HG03045 (cell line): ENCODE measurements around the gene VPS26A.
"Not testable (repeated sequence)": the region's sequence is repeated elsewhere in the genome, so short reads cannot be mapped to it uniquely, and the experiment has no call there.

ENCODE experiments used
- ATAC-seq: cut with Tn5 transposase; IDR thresholded peaks from one replicate; pipeline ENCODE4 v1.9.1; 2021; ENCODE audit warnings: mild to moderate bottlenecking, moderate library complexity; ENCODE audit not compliant: unreplicated experiment

VPS26A gene

DNA sequence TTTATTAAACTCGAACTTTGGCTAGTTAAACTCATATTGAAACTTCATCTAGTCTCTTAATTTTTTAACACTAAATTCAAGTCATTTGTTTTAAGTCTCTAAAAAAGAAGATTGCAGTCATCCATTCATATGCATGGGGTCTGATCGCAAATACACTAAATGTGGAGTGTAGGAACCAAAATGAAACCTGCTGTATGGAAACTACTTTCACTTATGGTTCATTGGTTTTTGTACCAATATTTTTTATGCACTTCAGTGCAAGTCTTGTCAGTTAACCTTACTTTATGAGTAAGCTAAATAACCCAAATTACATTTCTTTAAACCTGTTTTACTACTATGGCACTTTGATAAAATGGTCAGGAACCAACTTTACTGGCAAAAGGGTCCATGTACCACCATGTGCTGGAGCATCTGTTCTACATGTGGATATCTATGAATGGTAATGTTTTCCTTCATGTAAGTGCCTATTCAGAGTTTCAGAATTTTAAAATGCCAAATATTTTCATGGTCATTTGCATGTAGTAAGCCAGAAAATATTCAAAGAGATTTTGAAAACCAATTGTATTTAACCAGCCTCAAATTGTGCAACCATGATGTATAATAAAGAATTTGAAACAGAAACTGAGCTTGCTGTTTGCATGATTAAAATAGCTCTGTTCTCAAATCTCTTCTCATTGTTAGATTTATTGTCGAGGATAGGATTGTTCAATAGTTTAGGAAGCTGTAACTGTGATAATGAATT, 48.4 kb downstream of the VPS26A start:
- no peak for ATAC-seq

DNA sequence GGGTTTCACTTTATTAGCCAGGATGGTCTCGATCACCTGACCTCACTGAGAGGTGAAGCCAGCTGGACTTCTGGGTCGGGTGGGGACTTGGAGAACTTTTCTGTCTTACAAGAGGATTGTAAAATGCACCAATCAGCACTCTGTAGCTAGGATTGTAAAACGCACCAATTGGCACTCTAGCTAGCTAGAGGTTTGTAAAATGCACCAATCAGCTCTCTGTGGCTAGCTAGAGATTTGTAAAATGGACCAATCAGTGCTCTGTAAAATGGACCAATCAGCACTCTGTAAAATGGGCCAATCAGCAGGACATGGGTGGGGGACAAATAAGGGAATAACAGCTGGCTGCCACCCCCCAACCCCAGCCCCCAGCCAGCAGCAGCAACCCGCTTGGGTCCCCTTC, 51.3 kb downstream of the VPS26A start:
- ATAC-seq = not testable (repeated sequence)

DNA sequence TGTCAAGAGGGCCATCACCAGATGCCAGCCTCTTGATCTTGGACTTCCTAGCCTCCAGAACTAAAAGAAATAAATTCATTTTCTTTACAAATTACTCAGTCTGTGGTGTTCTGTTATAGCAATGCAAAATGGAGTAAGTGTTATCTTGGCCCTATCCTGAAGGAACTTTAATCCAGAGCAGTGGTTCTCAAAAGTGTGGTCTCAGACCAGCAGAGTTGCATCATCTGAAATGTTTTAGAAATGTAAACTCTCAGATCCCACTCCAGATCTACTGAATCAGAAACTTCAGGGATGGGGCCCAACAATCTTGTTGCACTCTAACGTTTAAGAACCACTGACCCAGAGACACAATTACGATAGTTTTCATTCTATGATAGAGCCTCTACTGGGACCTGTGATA, 52.8 kb downstream of the VPS26A start:
- no peak for ATAC-seq

DNA sequence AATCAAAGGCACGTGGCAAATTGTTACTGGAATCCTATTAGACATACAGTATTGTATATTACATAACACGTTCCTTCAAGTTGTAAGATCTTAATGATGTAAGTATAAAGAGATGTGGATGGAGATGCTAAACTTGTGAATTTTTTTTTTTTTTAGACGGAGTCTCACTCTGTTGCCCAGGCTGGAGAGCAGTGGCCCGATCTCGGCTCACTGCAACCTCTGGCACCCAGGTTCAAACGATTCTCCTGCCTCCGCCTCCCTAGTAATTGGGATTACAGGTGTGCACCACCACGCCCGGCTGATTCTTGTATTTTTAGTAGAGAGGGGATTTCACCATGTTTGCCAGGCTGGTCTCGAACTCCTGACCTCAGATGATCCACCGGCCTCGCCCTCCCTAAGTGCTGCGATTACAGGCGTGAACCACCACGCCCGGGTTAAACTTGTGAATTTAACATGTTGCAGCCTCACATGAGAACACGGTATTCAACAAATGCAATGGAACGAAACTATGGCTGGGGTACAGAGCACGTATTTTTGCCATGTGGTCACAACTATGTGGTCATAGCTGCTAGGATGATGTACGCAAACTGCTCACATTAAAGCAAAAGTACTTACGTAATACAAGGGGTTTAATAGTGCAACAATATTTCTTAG, 55.2 kb downstream of the VPS26A start:
- ATAC-seq = peak; percentile 3

DNA sequence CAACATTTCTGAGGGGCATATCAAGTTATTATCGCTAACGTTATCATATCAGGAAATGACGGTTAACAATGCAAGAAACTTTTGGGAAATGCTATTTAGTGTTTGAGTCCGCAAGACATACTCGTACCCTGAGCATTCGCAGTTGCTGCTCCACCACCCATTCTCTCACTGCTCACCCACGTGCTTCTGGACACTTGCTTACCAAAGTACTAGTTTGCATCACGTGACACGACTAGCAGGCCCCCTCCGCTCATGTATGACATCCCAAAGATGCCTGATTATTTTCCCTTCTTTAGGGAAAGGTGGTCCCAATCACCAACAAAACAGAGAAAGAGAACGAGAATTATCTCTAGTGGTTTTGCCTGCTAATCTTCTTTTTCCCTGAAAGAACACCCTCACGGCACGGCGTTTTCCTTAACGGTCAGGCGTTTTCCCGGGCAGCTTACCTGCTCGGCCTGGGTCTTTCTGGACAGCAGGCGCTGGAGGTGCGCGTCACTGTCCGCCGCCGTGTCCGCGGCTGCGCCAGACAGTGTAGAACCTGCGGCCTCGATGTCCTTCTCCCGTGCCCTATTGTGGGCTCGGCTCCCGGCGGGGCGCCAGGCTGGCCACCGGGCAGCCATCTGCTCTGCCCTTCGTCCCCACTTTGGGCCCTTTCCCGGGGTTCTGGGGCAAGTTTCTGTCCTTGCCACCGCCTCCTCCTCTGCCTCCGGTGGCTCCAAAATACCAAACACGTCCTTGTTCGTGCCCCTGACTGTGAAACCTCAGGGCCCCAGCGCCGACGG, 56.0 kb downstream of the VPS26A start, which contains the start of gene SUPV3L1:
TSS of gene SUPV3L1 (plus strand) at position 492 of the 782 bp plus-strand sequence. CDS start at position 550, 58 bp downstream.
- peak; percentile 86 for ATAC-seq

DNA sequence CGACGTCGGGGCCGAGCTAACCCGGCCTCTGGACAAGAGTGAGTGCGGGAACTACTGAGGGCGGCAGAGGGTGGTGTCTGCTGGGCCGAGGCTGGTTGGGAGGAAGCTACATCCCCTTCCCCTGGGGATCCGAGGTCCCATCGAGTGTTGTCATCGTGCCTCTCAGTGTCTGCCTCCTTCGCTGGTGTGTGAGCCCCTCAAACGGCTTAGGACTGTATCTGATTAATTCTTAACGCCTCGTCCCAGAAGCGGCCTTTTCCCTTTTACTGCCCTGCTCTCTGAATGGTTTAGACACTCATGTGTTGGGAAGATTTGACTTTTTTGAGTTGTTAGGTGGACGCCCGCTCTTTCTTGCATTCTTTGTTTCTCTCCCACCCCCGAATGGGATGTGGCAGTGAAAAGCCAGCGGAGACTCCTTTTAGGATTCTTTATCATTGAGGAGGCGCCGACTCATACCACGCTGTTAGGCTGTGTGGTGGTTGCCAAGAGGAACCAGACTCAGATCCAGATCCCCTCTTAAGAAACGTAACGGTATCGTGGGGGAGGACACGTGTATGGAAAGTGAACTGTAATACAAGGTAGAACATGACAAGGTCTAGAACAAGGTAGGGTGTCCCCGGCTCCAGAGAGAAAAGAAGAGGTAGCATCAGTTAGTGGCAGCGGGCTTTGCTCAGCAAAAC, 56.7 kb downstream of the VPS26A start:
- peak; percentile 14 for ATAC-seq

DNA sequence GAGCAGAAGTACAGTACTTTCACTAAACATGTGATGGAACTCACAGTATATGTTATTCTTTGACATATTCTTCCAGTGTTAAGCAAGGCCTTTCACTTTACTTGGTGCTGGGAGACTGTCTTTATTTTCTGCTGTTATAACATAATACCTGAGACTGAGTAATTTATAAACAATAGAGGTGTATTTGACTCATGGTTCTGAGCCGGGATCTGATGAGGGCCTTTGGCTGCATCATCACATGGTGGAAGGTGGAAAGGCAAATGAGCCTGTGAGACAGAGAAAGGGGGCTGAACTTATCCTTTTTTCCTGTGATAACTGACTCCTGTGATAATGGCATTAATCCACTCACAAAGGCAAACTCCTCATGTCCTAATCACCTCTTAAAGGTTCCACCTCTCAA, 57.5 kb downstream of the VPS26A start:
- no peak for ATAC-seq

DNA sequence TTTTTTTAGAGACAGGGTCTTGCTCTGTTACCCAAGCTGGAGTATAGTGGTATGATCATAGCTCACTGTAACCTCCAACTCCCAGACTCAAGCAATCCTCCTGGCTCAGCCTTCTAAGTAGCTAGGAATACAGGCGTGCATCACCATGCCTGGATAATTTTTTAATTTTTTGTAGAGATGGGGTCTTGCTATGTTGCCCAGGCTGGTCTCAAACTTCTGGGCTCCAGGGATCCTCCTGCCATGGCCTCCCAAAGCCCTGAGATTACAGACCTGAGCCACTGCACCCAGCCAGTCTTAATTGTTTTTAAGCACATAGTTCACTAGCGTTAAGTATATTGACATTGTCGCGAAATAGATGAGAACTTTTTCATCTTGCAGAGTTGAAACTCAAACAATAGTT, 58.0 kb downstream of the VPS26A start:
- ATAC-seq = no peak

DNA sequence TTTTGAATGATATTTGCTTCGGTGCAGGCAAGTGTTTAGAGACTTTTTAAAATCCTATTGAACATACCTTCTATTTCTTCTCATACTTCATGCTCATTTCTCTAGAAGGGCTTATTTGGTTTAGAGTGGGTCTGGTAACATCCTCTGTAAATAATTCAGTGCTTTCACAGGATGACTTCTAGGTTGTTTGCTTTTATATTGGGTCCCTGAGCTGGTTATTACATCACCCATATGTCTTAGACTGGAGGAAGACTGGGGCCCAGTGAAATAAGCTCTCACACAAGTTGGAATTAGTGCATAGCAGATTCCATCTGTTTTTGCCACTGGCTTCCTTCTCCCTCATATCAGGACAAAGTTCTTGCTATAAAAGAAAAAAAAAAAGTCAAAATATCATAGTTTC, 62.5 kb downstream of the VPS26A start:
- no peak for ATAC-seq

DNA sequence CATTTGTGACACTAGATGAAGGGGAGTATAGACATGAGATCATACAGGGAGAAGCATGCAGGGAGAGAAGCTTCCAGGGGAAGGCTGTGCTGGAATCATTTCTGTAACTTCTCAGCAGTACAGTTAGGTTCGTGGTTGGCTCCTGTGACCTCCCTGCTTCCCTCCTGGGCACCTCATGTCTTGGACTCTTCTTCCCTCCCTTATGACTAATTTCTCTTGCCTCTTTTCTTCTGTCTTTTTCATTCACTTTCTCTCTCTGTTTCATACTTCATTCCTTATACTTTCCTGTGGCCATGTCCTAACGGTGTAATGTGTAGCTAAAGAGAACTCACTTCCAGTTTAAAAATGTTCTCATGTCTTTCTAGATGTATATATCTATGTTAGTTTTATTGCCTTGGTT, 77.1 kb downstream of the VPS26A start:
- no peak for ATAC-seq

DNA sequence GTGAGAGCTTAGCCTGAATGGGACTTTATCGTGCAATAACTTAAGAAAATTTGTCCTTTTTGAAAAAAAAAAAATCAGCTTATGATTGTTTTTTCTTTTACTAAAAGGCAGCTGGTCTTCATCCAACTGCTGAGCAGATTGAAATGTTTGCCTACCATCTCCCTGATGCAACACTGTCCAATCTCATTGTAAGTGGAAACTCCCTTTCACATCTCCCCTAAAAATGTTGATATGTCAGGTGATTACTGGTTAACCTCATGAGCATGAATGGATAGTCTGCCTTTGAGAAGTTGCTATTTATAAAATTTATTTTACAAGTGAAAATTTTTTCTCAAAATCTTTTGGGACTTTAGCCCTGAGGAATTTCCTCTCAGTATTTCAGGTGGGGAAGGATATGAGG, 78.4 kb downstream of the VPS26A start:
- ATAC-seq = no peak

DNA sequence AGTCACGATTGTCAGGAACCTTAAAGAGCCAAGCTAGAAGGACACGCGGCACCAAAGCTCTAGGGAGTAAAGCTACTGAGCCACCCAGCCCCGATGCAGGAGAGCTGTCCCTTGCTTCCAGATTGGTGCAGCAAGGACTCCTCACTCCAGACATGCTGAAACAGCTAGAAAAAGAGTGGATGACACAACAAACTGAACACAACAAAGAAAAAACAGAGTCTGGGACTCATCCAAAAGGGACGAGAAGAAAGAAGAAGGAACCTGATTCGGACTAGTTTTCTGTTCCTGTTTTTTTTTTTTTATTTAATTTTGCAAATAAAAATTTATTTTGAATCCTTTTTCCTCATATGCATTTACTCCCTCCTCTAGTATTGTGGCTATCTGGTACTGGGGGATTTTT, 84.8 kb downstream of the VPS26A start:
- no peak for ATAC-seq

DNA sequence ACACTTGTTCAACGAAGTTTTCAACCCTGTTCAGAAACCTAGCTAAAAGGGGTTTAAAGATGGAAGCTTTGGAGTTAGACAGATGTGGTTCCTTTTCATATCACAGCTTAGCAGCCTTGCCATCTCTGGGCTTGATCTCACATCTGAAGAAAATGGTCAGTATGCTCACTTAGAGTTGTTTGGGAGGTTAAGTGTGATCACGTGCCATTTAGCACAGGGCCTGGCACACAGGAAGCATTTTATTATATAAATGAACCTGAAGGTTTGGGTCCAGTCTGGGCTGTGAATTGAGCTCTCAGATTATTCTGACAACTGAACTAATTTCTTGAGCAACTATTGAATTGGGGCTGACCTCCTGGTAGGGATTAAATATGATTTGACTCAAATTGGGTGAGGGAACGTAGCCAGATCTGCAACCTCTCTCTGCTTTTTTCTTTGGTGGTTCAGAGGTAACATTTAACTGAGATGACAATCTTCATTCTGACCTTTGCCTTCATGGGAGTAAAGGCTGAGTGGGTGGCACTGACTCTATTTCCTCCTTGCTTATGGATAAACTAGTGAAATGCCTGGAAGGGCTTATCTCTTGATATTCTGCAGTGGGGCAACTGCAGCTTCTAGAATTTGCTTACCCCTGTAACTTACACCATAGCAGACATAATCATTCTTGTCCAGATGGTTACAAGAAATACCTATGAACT, 86.0 kb downstream of the VPS26A start:
- ATAC-seq = no peak

DNA sequence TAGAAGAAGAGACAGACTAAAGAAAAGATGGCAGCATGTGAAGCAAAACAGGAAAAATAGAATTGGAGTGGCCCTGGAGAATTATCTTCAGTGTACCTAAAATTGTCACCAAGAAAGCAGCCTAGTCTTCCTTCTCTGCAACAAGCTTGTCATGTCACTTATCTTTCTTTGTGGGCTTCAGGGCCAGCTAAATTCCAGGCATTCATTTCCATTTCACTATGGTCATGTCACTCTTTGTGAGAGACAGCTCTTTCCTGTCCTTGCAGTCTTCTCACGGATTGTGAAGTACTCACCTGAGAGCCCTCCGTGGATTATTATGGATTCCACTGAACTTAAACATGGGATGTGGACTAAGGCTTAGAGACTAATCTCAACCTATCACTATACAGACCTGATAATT, 87.1 kb downstream of the VPS26A start:
- ATAC-seq = no peak

DNA sequence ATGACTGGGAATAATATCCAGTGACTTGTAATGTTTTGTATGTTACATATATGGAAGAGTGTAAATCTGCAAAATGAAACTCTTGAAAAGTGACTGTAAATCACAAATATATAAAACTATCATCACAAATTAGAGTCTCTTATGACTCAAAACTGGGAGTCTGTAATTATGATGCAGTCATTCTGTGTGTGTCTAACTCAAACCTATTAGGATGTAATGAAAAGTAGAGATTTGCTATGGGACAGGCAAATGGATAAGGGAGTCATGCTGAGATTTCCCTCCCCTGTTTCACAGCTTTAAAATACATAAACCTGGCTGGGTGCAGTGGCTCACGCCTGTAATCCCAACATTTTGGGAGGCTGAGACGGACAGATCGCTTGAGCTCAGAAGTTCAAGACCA, 87.5 kb downstream of the VPS26A start:
- no peak for ATAC-seq

DNA sequence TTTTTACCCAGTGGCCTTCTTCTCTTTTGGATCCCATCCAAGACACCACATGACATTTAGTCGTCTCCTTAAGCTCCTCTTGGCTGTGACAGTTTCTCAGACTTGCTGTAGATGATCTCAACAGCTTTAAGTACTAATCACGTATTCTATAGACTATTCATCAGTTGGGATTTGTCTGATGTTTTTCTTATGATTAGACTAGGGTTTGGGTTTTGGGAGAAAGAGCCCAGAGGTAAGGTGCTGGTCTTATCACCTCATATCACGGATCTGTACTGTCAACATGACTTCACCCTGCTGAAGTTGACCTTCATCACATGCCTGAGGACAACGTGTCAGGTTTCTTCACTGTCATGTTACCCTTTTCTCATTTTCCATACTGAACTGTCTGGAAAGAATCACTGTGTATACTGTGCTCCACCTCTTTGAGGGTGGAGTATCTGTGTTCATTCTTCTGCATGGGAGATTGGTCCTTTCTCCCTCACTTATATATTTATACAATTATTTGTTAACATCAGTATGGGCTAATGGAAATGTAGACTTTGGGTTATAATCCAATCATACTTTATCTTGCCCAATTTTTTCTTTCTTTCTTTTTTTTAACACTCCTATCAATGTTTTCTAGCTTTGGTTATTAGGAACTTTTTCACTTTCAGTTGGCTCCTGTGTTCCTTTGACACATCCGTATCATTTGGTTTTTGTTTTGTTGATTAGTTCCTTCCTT, 89.8 kb downstream of the VPS26A start:
- no peak for ATAC-seq

DNA sequence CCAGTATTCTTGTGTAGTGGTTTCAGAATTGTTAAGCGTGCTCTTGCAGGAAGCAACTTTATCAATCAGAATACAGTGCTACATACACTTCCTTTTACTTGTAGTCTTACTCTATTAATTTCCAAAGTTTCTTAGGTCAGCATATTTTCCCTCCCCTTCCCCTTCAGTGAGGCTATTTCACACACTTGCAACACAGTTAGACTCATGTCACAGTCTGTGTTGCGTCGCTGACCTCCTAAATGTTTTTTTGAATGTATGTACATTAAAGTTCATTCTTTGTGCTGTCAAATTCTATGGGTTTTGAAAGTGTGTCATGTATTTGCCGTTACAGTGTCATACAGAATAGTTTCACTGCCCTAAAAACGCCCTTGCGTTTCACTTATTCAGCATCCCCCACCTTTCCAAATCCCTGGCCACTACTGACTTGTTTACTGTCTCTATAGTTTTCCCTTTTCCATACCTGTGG, 90.7 kb downstream of the VPS26A start:
- no peak for ATAC-seq

DNA sequence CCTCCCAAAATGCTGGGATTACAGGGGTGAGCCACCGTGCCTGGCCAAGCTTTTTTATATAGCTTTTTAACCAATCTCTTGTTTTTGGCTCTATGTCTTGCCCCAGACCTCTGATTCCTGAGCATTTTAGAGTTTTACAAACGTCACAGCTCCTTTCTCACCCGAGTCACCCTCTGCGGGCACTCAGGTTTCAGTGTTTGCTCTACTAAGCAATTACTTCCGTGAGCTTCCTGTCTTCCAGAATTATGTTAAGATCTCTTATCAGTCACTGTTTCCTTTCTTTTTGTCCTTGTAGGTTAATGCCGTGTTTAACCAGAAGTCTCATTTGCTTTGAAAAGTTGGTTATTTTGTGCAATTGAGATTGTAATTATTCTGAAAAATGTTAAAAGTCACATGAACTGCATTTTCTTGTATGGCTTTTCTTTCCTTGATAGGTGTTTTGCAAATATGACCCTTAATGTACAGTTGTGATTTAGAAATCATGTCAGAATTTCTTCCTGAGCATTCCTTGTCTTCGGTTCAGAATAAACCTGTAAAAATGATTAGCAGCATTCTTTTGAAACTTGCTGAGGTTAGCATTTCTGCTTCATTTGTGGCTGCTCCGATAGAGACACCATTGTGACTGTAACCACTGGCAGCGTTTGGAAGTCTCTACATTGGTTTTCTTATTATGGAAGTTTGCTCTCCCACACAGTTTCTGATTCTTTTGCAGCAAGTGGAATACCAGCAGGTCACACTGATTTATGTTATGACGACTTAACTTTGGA, 91.6 kb downstream of the VPS26A start:
- no peak for ATAC-seq

DNA sequence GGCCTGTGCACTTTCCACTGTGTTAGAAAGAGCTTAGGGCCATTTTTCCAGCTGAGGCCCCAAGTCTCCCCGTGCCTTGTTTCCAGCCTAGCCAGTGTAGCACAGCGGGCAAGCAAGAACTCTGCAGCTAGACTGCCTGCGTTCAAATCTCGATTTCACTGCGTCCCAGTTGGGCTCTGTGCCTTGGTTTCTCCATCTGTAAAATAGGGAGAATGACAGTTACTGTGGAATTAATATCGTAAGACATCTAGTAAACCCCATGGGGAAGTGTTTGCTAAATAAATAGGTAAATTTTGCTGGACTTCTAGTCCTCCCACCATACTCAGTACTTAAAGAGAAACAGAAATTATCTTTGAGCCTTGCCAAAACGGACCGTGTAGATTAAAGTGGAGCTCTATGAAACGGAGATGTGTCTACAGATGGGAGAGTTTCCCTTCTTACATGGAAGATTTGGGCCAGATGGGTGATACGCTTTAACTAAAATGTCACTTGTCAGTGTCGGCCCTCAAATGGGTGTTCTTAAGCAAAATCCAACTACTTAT, 92.7 kb downstream of the VPS26A start:
- ATAC-seq = no peak
